Endothelial cell of umbilical vein (primary cell): ENCODE results near the gene TYR. TPM values are rescaled to one million over a fixed set of nuclear protein-coding genes. Genes with fewer than 3 reads are reported as not detected.
"Not testable (repeated sequence)": the region's sequence is repeated elsewhere in the genome, so short reads cannot be mapped to it uniquely, and the experiment has no call there.

Experiments used
- BruUV-seq: library from RNA; stranded (reverse); fragments of 400-500 nt; replicated peaks from 2 replicates; lab custom pipeline; 2021; lab: Mats Ljungman, UMichigan
- CTCF ChIA-PET: fragments of 300-600, 350-600 bp; sonication (Branson Sonifier 250); formaldehyde crosslinking; loops from one replicate; lab custom pipeline; 2021; ENCODE audit warnings: antibody characterized with exemption, inconsistent platforms; lab: Charles Lee
- POLR2A ChIA-PET: fragments of 300-600, 350-600 bp; sonication (Branson Sonifier 250); formaldehyde crosslinking; loops from one replicate; lab custom pipeline; 2021; ENCODE audit warnings: antibody characterized with exemption, inconsistent platforms; lab: Charles Lee
- DNase-seq: peaks from one replicate; pipeline ENCODE4 v3.0.0-alpha.2; 2011; ENCODE audit warnings: low read depth, low spot score
- FAIRE-seq: peaks from 2 replicates; lab custom pipeline; 2011; peaks lifted over from hg19 to GRCh38; lab: Jason Lieb, UNC
- H2AFZ ChIP-seq: 2 replicates; pipeline ENCODE4 v1.6.0; 2012; ENCODE audit warnings: low read depth, low read length, control low read depth, inconsistent platforms
- H3K27ac ChIP-seq: 2 replicates; pipeline ENCODE4 v1.5.1; 2011; ENCODE audit warnings: low read depth, mild to moderate bottlenecking, control low read depth, low read length, moderate library complexity; ENCODE audit not compliant: insufficient read depth
- H3K27me3 ChIP-seq, 2 experiments: 2 replicates each; pipeline versions ENCODE4 v1.6.0 to v1.6.1; 2011; ENCODE audit warnings: low read length in 2 of 2, mixed read lengths in 1 of 2; ENCODE audit not compliant: control insufficient read depth in 2 of 2, insufficient read depth in 2 of 2
- H3K36me3 ChIP-seq, 2 experiments: 2 replicates in 1 of 2; 3 replicates in 1 of 2; pipeline ENCODE4 v1.5.1; 2011; ENCODE audit warnings: low read length in 2 of 2, mild to moderate bottlenecking in 1 of 2, moderate library complexity in 1 of 2; ENCODE audit not compliant: control insufficient read depth in 2 of 2, insufficient read depth in 2 of 2; ENCODE audit errors: extremely low read depth in 1 of 2
- H3K4me1 ChIP-seq: 3 replicates; pipeline ENCODE4 v1.5.1; 2011; ENCODE audit warnings: mild to moderate bottlenecking, low read length; ENCODE audit not compliant: control insufficient read depth, insufficient read depth; ENCODE audit errors: extremely low read depth
- H3K4me2 ChIP-seq: 2 replicates; pipeline ENCODE4 v1.6.1; 2011; ENCODE audit warnings: low read length, control low read depth, mixed read lengths; ENCODE audit not compliant: insufficient read depth
- H3K4me3 ChIP-seq, 3 experiments: fragments of 200-600 bp in 1 of 3; sonication (generic), shearing (Covaris generic) in 1 of 3; replicated peaks in 1 of 3; 2 replicates each; pipeline ENCODE4 v1.5.1; 2011 to 2016; ENCODE audit warnings: control low read depth in 3 of 3, low read length in 3 of 3, mild to moderate bottlenecking in 2 of 3, inconsistent platforms in 1 of 3, low read depth in 1 of 3, moderate library complexity in 1 of 3; ENCODE audit not compliant: insufficient read depth in 1 of 3
- H3K79me2 ChIP-seq: 2 replicates; pipeline ENCODE4 v1.6.0; 2012; ENCODE audit warnings: low read length, inconsistent platforms; ENCODE audit not compliant: control insufficient read depth, insufficient read depth
- H3K9ac ChIP-seq: replicated peaks from 2 replicates; pipeline ENCODE3; 2011; ENCODE audit warnings: low read length, control low read depth; ENCODE audit not compliant: insufficient read depth; ENCODE audit errors: extremely low read depth
- H3K9me1 ChIP-seq: replicated peaks from 3 replicates; pipeline ENCODE4 v1.6.0; 2011; ENCODE audit warnings: mild to moderate bottlenecking, low read length; ENCODE audit not compliant: control insufficient read depth, insufficient read depth; ENCODE audit errors: extremely low read depth
- H3K9me3 ChIP-seq: replicated peaks from 2 replicates; pipeline ENCODE4 v1.5.1; 2012; ENCODE audit warnings: low read length, inconsistent platforms; ENCODE audit not compliant: control insufficient read depth, insufficient read depth
- H4K20me1 ChIP-seq: replicated peaks from 2 replicates; pipeline ENCODE3; 2011; ENCODE audit warnings: mild to moderate bottlenecking, low read length; ENCODE audit not compliant: control insufficient read depth, insufficient read depth; ENCODE audit errors: extremely low read depth
- CTCF ChIP-seq, 2 donors: IDR thresholded peaks; 1 replicate in 1 of 2; 2 replicates in 1 of 2; pipeline ENCODE4 v1.5.1; 2011; ENCODE audit warnings: low read length in 2 of 2, mild to moderate bottlenecking in 2 of 2, moderate library complexity in 2 of 2, control low read depth in 1 of 2, inconsistent platforms in 1 of 2, low read depth in 1 of 2; ENCODE audit not compliant: insufficient read depth in 1 of 2; ENCODE audit errors: extremely low read depth in 1 of 2
- EZH2 ChIP-seq: IDR thresholded peaks from 2 replicates; pipeline ENCODE4 v1.6.1; 2012; ENCODE audit warnings: borderline replicate concordance, low read depth, mild to moderate bottlenecking, moderate library complexity, low read length, inconsistent platforms; ENCODE audit not compliant: severe bottlenecking
- FOS ChIP-seq: IDR thresholded peaks from 2 replicates; pipeline ENCODE4 v1.6.1; 2011; ENCODE audit warnings: mild to moderate bottlenecking, low read length, moderate library complexity, borderline replicate concordance; ENCODE audit not compliant: insufficient read depth
- GATA2 ChIP-seq: IDR thresholded peaks from 2 replicates; pipeline ENCODE4 v1.7.0; 2011; ENCODE audit warnings: low read depth, mild to moderate bottlenecking, moderate library complexity, mixed read lengths, low read length; ENCODE audit not compliant: insufficient read length, insufficient read depth
- JUN ChIP-seq: IDR thresholded peaks from 2 replicates; pipeline ENCODE4 v1.6.1; 2011; ENCODE audit warnings: borderline replicate concordance, low read depth; ENCODE audit not compliant: insufficient read length, insufficient read depth
- MAX ChIP-seq: IDR thresholded peaks from 2 replicates; pipeline ENCODE4 v1.6.1; 2011; ENCODE audit not compliant: insufficient read depth, insufficient read length
- MYC ChIP-seq: IDR thresholded peaks from one replicate; pipeline ENCODE4 v1.6.1; 2011; ENCODE audit warnings: mild to moderate bottlenecking, low read depth, low read length
- POLR2A ChIP-seq: IDR thresholded peaks from 2 replicates; pipeline ENCODE4 v1.6.1; 2012; ENCODE audit warnings: low read depth, mild to moderate bottlenecking, control low read depth, low read length
- POLR2AphosphoS5 ChIP-seq: IDR thresholded peaks from 2 replicates; pipeline ENCODE4 v1.6.1; 2012; ENCODE audit warnings: low read depth, mild to moderate bottlenecking, control low read depth, low read length, moderate library complexity; ENCODE audit not compliant: insufficient read depth
- dilution Hi-C: fragments of 300-500 bp; cut with MboI; formaldehyde crosslinking; loops from one replicate; pipeline ENCODE4 v1.15.0; 2019; ENCODE audit warnings: low sequenced_read_pairs; ENCODE audit not compliant: extremely low pct_ligation_motif_present
- intact Hi-C: fragments of 100-400 bp; cut with micrococcal nuclease; formaldehyde crosslinking; loops from one replicate; pipeline ENCODE4 v1.10.0; 2022
- polyA plus RNA-seq, 4 experiments: library from polyadenylated mRNA; depleted of rRNA in 3 of 4; stranded (reverse) in 3 of 4; unstranded in 1 of 4; fragments of >200 nt; gene quantifications; 2 replicates each; pipeline versions ENCODE4 v1.2.1 to v1.2.3, GENCODE V29; 2011 to 2012; ENCODE audit warnings: missing spikeins in 1 of 4
- total RNA-seq: library from RNA; stranded (reverse); gene quantifications from 2 replicates; pipeline ENCODE4 v1.2.3, GENCODE V29; 2021

The TYR gene
- total and polyA plus RNA-seq, 2 donors (not counting 3 experiments of a cell fraction or from before 2014, with no cell fraction given), result not detected

- H3K4me1 ChIP-seq, result no peaks in the 10 kb centered on the region
- intact Hi-C loops, result no loop called here
- FAIRE-seq (no peak), DNase-seq (no peak)
- H2AFZ ChIP-seq, result no peak overlapping the region
- no peaks in the 10 kb centered on the region for H3K79me2 ChIP-seq
- TF ChIP-seq GATA2 (no peak), CTCF (IDR thresholded peaks at IDR 0.05; ENCODE audit: extremely low read depth in 1 of 2, insufficient read depth in 1 of 2, low read depth in 1 of 2, low read length in 2 of 2) (no peak), POLR2A (no peak), JUN (no peak), FOS (no peak), POLR2AphosphoS5 (no peak), MYC (no peak), MAX (no peak), EZH2 (no peak)
- H3K9me3 ChIP-seq, result no peaks in the 10 kb centered on the region
- POLR2A ChIA-PET, result no interaction called here
- CTCF ChIA-PET, result interaction anchor here (0.9 kb wide), 1 partner anchor 12 kb away, joined by 3 read pairs; no protein-coding TSS in a partner anchor
- no peak overlapping the region for H3K4me2 ChIP-seq
- H3K27ac ChIP-seq, result no peak overlapping the region
- H3K36me3 ChIP-seq, result no peaks in the 10 kb centered on the region
- no peak overlapping the region for H3K9ac ChIP-seq
- no peaks in the 10 kb centered on the region for H3K27me3 ChIP-seq
- no TSS peak for BruUV-seq
- H4K20me1 ChIP-seq, result no peaks in the 10 kb centered on the region
- H3K4me3 ChIP-seq, result no peak overlapping the region
- H3K9me1 ChIP-seq, result no peaks in the 10 kb centered on the region
- dilution Hi-C loops, result no loop called here
Observed at GRCh38 chr11:89235976-89236375, 58.3 kb downstream of the TYR start.

- H3K9me1 ChIP-seq, H3K9me3 ChIP-seq, H3K4me1 ChIP-seq, H3K27ac ChIP-seq, dilution Hi-C loops, H2AFZ ChIP-seq, BruUV-seq, intact Hi-C loops, H4K20me1 ChIP-seq, DNase-seq, H3K4me3 ChIP-seq, H3K9ac ChIP-seq, FAIRE-seq, POLR2A ChIA-PET, H3K36me3 ChIP-seq, CTCF ChIA-PET, H3K4me2 ChIP-seq, H3K27me3 ChIP-seq, H3K79me2 ChIP-seq: not testable (repeated sequence)
Observed at GRCh38 chr11:89247007-89247406, 69.3 kb downstream of the TYR start.
